K562 (cell line): Measurements from ENCODE around the gene ERBB3. TPM values are rescaled to one million over a fixed set of nuclear protein-coding genes. Genes with fewer than 3 reads are reported as not detected.
A peak's percentile ranks its signal among the peaks of the same experiment; 100 is the strongest.

Experiments used
- ATF4 ChIP-seq: fragments of 450-650 bp; formaldehyde crosslinking; IDR thresholded peaks from 2 replicates; pipeline ENCODE4 v1.4.0; 2022; ENCODE audit warnings: mild to moderate bottlenecking, moderate library complexity
- BMI1 ChIP-seq: fragments of 150-350 bp; IDR thresholded peaks from 2 replicates; pipeline ENCODE4 v1.6.1; 2014; ENCODE audit warnings: low read length
- CBFB ChIP-seq: sonication (generic); formaldehyde crosslinking; IDR thresholded peaks from 2 replicates; pipeline ENCODE4 v1.4.0; 2020; ENCODE audit warnings: mild to moderate bottlenecking, missing genetic modification reagents
- E2F1 ChIP-seq: sonication (generic); formaldehyde crosslinking; IDR thresholded peaks from 2 replicates; pipeline ENCODE4 v1.8.1; 2023; ENCODE audit warnings: mild to moderate bottlenecking, missing genetic modification reagents, moderate library complexity
- HIVEP1 ChIP-seq: fragments of 250-450 bp; sonication (Bioruptor Pico); IDR thresholded peaks from 2 replicates; pipeline ENCODE4 v1.4.0; 2020; ENCODE audit warnings: mild to moderate bottlenecking
- KLF10 ChIP-seq: fragments of 250-450 bp; sonication (Bioruptor Pico); IDR thresholded peaks from 2 replicates; pipeline ENCODE4 v1.6.1; 2021; ENCODE audit warnings: matching md5 sums
- MTA2 ChIP-seq: fragments of 450-650 bp; IDR thresholded peaks from 2 replicates; pipeline ENCODE4 v1.6.1; 2016; ENCODE audit warnings: low read depth
- NEUROD1 ChIP-seq: fragments of 150-350 bp; IDR thresholded peaks from 2 replicates; pipeline ENCODE4 v1.6.1; 2014; ENCODE audit warnings: borderline replicate concordance, low read length, low read depth; ENCODE audit not compliant: partially characterized antibody
- PHF20 ChIP-seq: fragments of 450-650 bp; IDR thresholded peaks from 2 replicates; pipeline ENCODE4 v1.6.1; 2018; ENCODE audit not compliant: partially characterized antibody
- RBM22 ChIP-seq: fragments of 200-400 bp; formaldehyde crosslinking; IDR thresholded peaks from 2 replicates; pipeline ENCODE4 v1.6.1; 2018; ENCODE audit warnings: low read length, low read depth; ENCODE audit not compliant: poor library complexity, severe bottlenecking
- ZBTB7A ChIP-seq: IDR thresholded peaks from 2 replicates; pipeline ENCODE4 v1.6.1; 2011; ENCODE audit warnings: low read depth, mild to moderate bottlenecking, low read length, moderate library complexity, borderline replicate concordance; ENCODE audit not compliant: control insufficient read depth
- ZNF197 ChIP-seq: fragments of 200-800 bp; sonication (Bioruptor generic); IDR thresholded peaks from 2 replicates; pipeline ENCODE4 v1.6.1; 2016; ENCODE audit warnings: low read depth, missing genetic modification characterization, missing compliant biosample characterization
- ZNF512 ChIP-seq: IDR thresholded peaks from 2 replicates; pipeline ENCODE4 v1.6.1; 2016; ENCODE audit warnings: missing genetic modification characterization, missing compliant biosample characterization
- ZNF696 ChIP-seq: fragments of 250-450 bp; sonication (Bioruptor Pico); conservative IDR thresholded peaks from 2 replicates; pipeline ENCODE4 v1.4.0; 2020; ENCODE audit warnings: mild to moderate bottlenecking, moderate library complexity
- ZNF830 ChIP-seq: fragments of 250-450 bp; sonication (Bioruptor Pico); IDR thresholded peaks from 2 replicates; pipeline ENCODE4 v1.5.0; 2021; ENCODE audit warnings: mild to moderate bottlenecking
- polyA plus RNA-seq, 8 experiments: library from polyadenylated mRNA; depleted of rRNA in 4 of 8; stranded (reverse) in 5 of 8; unstranded in 3 of 8; fragments of >200 nt; fragmentation: Nextera tagmentation in 2 of 8; fragmentation: Illumina TruSeq in 1 of 8; extraction: Ambion mirVana in 2 of 8; extraction: Trizol in 1 of 8; gene quantifications; 2 replicates each; pipeline versions ENCODE4 v1.2.1 to v1.2.3, GENCODE V29; 2011 to 2014; ENCODE audit warnings: inconsistent platforms in 1 of 8, missing spikeins in 1 of 8
- total RNA-seq, 7 experiments: library from RNA; depleted of rRNA in 6 of 7; stranded (reverse); fragments of >200 nt in 6 of 7; fragmentation: Illumina TruSeq in 2 of 7; extraction: Trizol in 2 of 7; gene quantifications; 2 replicates each; pipeline versions ENCODE4 v1.2.1 to v1.2.3, GENCODE V29; 2011 to 2021; ENCODE audit warnings: low replicate concordance in 1 of 7
- TF ChIP-seq, protein P1 (sequence below): sonication (generic); formaldehyde crosslinking; IDR thresholded peaks from 2 replicates; pipeline ENCODE4 v1.8.0; 2023; ENCODE audit warnings: mild to moderate bottlenecking, missing genetic modification reagents
- TF ChIP-seq, protein P2 (sequence below): sonication (generic); formaldehyde crosslinking; IDR thresholded peaks from 2 replicates; pipeline ENCODE4 v1.4.0; 2020; ENCODE audit warnings: mild to moderate bottlenecking, missing genetic modification reagents

Gene ERBB3
- total and polyA plus RNA-seq, 9 of the 15 experiments (the other 6 are each of a cell fraction or from before 2014, with no cell fraction given) = 1.5 to 5.4 (median 3.8) TPM

DNA sequence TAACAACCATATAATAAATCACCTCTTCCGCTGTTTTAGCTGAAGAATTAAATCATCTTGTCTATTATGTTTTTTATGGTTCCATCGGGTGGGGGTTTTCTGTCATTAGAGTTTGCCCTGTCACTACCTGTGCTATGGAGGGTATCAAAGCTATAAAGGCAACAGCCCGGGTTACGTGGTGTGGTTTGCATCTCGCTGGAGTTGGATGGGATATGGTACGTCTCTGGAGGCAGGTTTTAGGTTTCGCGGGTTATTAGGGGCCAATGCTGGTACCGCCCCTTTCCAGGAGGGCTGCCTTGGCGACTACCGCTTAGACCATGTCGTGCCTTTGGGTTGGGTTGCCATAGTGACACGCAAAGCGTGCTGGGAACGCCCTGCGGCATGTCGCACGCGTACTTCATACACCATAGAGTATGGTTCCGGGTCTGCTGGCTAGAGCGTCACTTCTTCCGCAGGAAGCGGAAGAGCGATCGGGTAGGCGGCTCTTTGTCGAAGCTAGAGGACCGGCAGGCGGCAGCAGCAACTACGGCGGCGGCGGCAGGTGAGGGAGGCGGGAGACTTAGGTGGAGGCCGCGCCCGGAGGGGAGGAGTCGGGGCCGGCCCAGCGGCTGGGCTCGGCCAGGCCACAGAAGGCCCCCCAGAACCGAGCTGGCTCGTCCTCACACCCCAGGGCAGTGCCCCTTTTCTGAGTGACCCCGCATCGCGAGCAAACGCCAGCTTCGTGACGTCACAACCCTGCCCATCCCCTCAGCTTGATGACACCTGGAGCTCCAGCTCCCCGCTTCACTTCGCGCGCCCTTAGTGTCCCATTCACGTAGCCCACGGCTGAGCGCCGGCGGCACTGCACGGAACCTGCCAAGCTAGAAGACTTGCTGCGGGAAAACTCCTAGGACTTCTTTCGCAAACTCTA lies 38.1 kb downstream of the ERBB3 start, which contains the start of gene ZC3H10 (continued):
- TF ChIP-seq ZBTB7A (no peak), NEUROD1 (peak; percentile 70), ZNF696 (CRISPR knock-in tag) (peak; percentile 54; the same call in 1 of the 2 replicates), CBFB (no peak), ZNF830 (peak; percentile 90; the same call in 1 of the 2 replicates), BMI1 (peak; percentile 93), E2F1 (CRISPR knock-in tag) (peak; percentile 20; the same call in 1 of the 2 replicates), ZNF512 (tag) (no peak), PHF20 (peak; percentile 93), RBM22 (peak; percentile 96), KLF10 (peak; percentile 90), HIVEP1 (CRISPR knock-in tag) (0 out of 2 replicates have a peak, but pooled peaks have one; percentile 62), ZNF197 (no peak), MTA2 (no peak), ATF4 (CRISPR knock-in tag) (peak; percentile 82)
- TF ChIP-seq, protein P1, sequence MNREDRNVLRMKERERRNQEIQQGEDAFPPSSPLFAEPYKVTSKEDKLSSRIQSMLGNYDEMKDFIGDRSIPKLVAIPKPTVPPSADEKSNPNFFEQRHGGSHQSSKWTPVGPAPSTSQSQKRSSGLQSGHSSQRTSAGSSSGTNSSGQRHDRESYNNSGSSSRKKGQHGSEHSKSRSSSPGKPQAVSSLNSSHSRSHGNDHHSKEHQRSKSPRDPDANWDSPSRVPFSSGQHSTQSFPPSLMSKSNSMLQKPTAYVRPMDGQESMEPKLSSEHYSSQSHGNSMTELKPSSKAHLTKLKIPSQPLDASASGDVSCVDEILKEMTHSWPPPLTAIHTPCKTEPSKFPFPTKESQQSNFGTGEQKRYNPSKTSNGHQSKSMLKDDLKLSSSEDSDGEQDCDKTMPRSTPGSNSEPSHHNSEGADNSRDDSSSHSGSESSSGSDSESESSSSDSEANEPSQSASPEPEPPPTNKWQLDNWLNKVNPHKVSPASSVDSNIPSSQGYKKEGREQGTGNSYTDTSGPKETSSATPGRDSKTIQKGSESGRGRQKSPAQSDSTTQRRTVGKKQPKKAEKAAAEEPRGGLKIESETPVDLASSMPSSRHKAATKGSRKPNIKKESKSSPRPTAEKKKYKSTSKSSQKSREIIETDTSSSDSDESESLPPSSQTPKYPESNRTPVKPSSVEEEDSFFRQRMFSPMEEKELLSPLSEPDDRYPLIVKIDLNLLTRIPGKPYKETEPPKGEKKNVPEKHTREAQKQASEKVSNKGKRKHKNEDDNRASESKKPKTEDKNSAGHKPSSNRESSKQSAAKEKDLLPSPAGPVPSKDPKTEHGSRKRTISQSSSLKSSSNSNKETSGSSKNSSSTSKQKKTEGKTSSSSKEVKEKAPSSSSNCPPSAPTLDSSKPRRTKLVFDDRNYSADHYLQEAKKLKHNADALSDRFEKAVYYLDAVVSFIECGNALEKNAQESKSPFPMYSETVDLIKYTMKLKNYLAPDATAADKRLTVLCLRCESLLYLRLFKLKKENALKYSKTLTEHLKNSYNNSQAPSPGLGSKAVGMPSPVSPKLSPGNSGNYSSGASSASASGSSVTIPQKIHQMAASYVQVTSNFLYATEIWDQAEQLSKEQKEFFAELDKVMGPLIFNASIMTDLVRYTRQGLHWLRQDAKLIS (CRISPR knock-in tag) = peak; percentile 99
- TF ChIP-seq, protein P2, sequence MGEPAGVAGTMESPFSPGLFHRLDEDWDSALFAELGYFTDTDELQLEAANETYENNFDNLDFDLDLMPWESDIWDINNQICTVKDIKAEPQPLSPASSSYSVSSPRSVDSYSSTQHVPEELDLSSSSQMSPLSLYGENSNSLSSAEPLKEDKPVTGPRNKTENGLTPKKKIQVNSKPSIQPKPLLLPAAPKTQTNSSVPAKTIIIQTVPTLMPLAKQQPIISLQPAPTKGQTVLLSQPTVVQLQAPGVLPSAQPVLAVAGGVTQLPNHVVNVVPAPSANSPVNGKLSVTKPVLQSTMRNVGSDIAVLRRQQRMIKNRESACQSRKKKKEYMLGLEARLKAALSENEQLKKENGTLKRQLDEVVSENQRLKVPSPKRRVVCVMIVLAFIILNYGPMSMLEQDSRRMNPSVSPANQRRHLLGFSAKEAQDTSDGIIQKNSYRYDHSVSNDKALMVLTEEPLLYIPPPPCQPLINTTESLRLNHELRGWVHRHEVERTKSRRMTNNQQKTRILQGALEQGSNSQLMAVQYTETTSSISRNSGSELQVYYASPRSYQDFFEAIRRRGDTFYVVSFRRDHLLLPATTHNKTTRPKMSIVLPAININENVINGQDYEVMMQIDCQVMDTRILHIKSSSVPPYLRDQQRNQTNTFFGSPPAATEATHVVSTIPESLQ (CRISPR knock-in tag) = no peak
